H1 (cell line): ENCODE measurements around the gene TMIGD1. TPM values are rescaled to one million over a fixed set of nuclear protein-coding genes. Genes with fewer than 3 reads are reported as not detected.

Source experiments
- ASH2L ChIP-seq: fragments of 200-600, 300-600 bp; sonication (generic); IDR thresholded peaks from one replicate; pipeline ENCODE4 v1.7.1; 2017; ENCODE audit warnings: low read length
- BCL11A ChIP-seq, 2 experiments: IDR thresholded peaks; one replicate each; pipeline ENCODE4 v1.6.1; 2011; ENCODE audit warnings: low read depth in 2 of 2, low read length in 2 of 2, mild to moderate bottlenecking in 2 of 2
- BRCA1 ChIP-seq: IDR thresholded peaks from 2 replicates; pipeline ENCODE4 v1.6.1; 2012; ENCODE audit warnings: low read depth, low read length, improper control_type of control experiment
- JUN ChIP-seq: IDR thresholded peaks from 2 replicates; pipeline ENCODE4 v1.6.1; 2011; ENCODE audit warnings: low read depth, mild to moderate bottlenecking, improper control_type of control experiment, low read length
- KDM1A ChIP-seq: fragments of 200-600, 300-600 bp; sonication (generic); IDR thresholded peaks from 2 replicates; pipeline ENCODE4 v1.7.1; 2016; ENCODE audit warnings: mild to moderate bottlenecking, low read length, borderline replicate concordance
- SRF ChIP-seq: IDR thresholded peaks from 2 replicates; pipeline ENCODE4 v1.6.1; 2011; ENCODE audit warnings: mild to moderate bottlenecking, low read depth, low read length, moderate library complexity
- YY1 ChIP-seq: IDR thresholded peaks from 2 replicates; pipeline ENCODE4 v1.6.1; 2011; ENCODE audit warnings: low read depth, mild to moderate bottlenecking, low read length
- polyA plus RNA-seq, 7 experiments: library from polyadenylated mRNA; depleted of rRNA in 3 of 7; stranded (reverse) in 5 of 7; unstranded in 2 of 7; fragments of >200 nt in 5 of 7; fragments of 200-250 nt in 2 of 7; gene quantifications; 1 replicate in 5 of 7; 2 replicates in 1 of 7; 4 replicates in 1 of 7; pipeline versions ENCODE4 v1.2.1 to v1.2.3, GENCODE V29; 2011 to 2013; ENCODE audit warnings: missing spikeins in 2 of 7, mixed read lengths in 2 of 7
- total RNA-seq: library from RNA; stranded (reverse); fragmentation: NEBNext Ultra II Directional; extraction: Animal tissue kit (Norgen Biotek cat#: 25700); gene quantifications from 2 replicates; pipeline ENCODE4 v1.2.1, GENCODE V29; 2021
- TF ChIP-seq, protein P1 (sequence below): IDR thresholded peaks from 2 replicates; pipeline ENCODE4 v1.6.1; 2012; ENCODE audit warnings: inconsistent platforms

The TMIGD1 gene
- total and polyA plus RNA-seq, 2 of the 8 experiments (the other 6 are each of a cell fraction or from before 2014, with no cell fraction given): not detected

DNA sequence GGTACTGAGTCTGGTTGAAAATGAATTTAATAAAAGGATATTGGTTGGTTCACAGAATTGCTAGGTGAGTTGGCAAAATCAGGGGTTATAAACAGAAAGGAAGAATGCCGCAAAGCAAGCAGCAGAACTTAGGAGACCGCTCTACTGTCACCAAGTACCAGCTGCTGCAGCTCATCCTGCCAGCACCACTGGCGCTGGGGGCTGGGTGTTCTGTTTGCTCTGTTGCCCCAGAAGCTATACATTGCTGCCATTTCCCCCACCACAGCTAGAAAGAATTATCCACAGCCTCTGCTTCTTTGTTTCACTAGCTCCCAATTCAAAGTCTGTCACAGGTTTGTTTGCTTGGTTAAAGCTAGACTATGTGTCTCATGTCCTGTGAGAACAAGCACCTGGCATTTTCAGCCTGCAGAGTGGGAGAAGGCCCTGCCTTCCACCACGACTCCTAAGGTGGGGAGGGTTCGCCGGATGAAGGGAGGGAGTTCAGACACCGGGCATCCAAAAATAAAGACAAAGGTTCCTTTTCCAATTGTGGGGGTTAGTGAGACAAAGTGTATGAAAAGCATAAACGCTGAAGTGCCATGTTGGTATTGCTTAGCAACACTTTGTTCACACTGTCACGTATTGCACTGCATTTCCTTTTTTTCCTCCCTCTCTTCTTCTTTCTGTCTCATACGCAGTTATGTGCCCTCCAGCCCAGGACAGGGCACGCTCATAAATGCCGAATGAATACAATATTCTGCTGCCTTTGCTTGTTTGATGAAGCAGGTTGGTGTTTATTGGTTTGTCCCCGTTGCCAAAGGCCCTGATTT lies 35.3 kb upstream of the TMIGD1 start (continued):
- TF ChIP-seq, protein P1, sequence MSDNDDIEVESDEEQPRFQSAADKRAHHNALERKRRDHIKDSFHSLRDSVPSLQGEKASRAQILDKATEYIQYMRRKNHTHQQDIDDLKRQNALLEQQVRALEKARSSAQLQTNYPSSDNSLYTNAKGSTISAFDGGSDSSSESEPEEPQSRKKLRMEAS: no peak
- TF ChIP-seq KDM1A (no peak), SRF (no peak), BCL11A (IDR thresholded peaks at IDR 0.05; ENCODE audit: low read depth in 2 of 2, low read length in 2 of 2) (no peak), YY1 (no peak), BRCA1 (no peak), JUN (no peak), ASH2L (no peak)
